Urinary bladder (tissue), 4 donors: ENCODE results near the gene GHSR. TPM values are rescaled to one million over a fixed set of nuclear protein-coding genes. Genes with fewer than 3 reads are reported as not detected.

Source experiments
- DNase-seq: peaks from one replicate; pipeline ENCODE4 v3.0.0-alpha.2; 2015; ENCODE audit errors: extremely low spot score
- H3K27ac ChIP-seq: one replicate; pipeline ENCODE4 v1.5.1; 2013; ENCODE audit warnings: low read depth, mild to moderate bottlenecking, moderate library complexity
- H3K36me3 ChIP-seq: one replicate; pipeline ENCODE4 v1.6.1; 2013; ENCODE audit warnings: mild to moderate bottlenecking, moderate library complexity; ENCODE audit not compliant: insufficient read depth
- H3K4me1 ChIP-seq: one replicate; pipeline ENCODE4 v1.6.1; 2013; ENCODE audit warnings: mild to moderate bottlenecking, moderate library complexity; ENCODE audit not compliant: insufficient read depth
- H3K4me3 ChIP-seq: one replicate; pipeline ENCODE4 v1.5.1; 2013; ENCODE audit warnings: low read depth, low read length
- WGBS: extraction: QIAGEN DNeasy Blood & Tissue Kit; methylation state at CpG from one replicate; pipeline ENCODE4 v1.1.7; 2013; 5-methylcytosine and 5-hydroxymethylcytosine counted together
- polyA plus RNA-seq: library from polyadenylated mRNA; stranded (reverse); fragments of 200-250 nt; gene quantifications from one replicate; pipeline ENCODE4 v1.2.3, GENCODE V29; 2013
- total RNA-seq: library from RNA; depleted of rRNA; stranded (reverse); fragments of >200 nt; gene quantifications from one replicate; pipeline ENCODE4 v1.2.3, GENCODE V29; 2014
- donor health status: healthy with polysubstance abuse.
- donor health status: healthy.

The GHSR gene
- total and polyA plus RNA-seq, 2 donors, result not detected

GRCh38 chr3:172404237-172404962 is 43.9 kb downstream of the GHSR start:
- 59% methylated on average over 12 of the region's 12 CpGs for WGBS
- H3K4me3 ChIP-seq, result no peak overlapping the region

GRCh38 chr3:172402892-172403643 is 45.2 kb downstream of the GHSR start:
- no peak for DNase-seq
- 91% methylated on average over 8 of the region's 8 CpGs for WGBS
- H3K27ac ChIP-seq, result no peak overlapping the region
- H3K36me3 ChIP-seq, result peaks cover 1% of the 10 kb centered on the region
- H3K4me1 ChIP-seq, result no peaks in the 10 kb centered on the region
- H3K4me3 ChIP-seq, result no peak overlapping the region

More at GRCh38 chr3:172404237-172404962, 43.9 kb downstream of the GHSR start:
- Histone ChIP-seq H3K4me1 (no peaks in the 10 kb centered on the region), H3K36me3 (peaks cover 1% of the 10 kb centered on the region), H3K27ac (no peak overlapping the region)
- DNase-seq, result no peak

- Histone ChIP-seq H3K4me3 (no peak overlapping the region), H3K4me1 (no peaks in the 10 kb centered on the region), H3K36me3 (peaks cover 1% of the 10 kb centered on the region), H3K27ac (no peak overlapping the region)
- DNase-seq, result no peak
- 73% methylated on average over 2 of the region's 2 CpGs for WGBS
These were observed 46.2 kb downstream of the GHSR start for GRCh38 chr3:172402090-172402489.

- H3K36me3 ChIP-seq, result peaks cover 1% of the 10 kb centered on the region
- no peak overlapping the region for H3K27ac ChIP-seq
- DNase-seq, result no peak
- 94% methylated on average over 4 of the region's 4 CpGs for whole genome bisulfite sequencing
- no peak overlapping the region for H3K4me3 ChIP-seq
- no peaks in the 10 kb centered on the region for H3K4me1 ChIP-seq
These were observed 49.8 kb downstream of the GHSR start for GRCh38 chr3:172398484-172398883.

GRCh38 chr3:172397716-172398405 is 50.4 kb downstream of the GHSR start:
- 34% methylated on average over 1 of the region's 1 CpG for WGBS
- no peak overlapping the region for H3K27ac ChIP-seq
- no peak for DNase-seq

GRCh38 chr3:172396400-172396799 is 51.9 kb downstream of the GHSR start:
- no peak overlapping the region for H3K4me3 ChIP-seq
- 86% methylated on average over 7 of the region's 7 CpGs for WGBS

More at GRCh38 chr3:172397716-172398405, 50.4 kb downstream of the GHSR start:
- Histone ChIP-seq H3K4me3 (no peak overlapping the region), H3K4me1 (no peaks in the 10 kb centered on the region), H3K36me3 (peaks cover 1% of the 10 kb centered on the region)

GRCh38 chr3:172394692-172395091 is 53.6 kb downstream of the GHSR start:
- Histone ChIP-seq H3K27ac (no peak overlapping the region), H3K4me1 (no peaks in the 10 kb centered on the region), H3K4me3 (no peak overlapping the region), H3K36me3 (peaks cover 1% of the 10 kb centered on the region)
- WGBS, result 95% methylated on average over 2 of the region's 2 CpGs
- DNase-seq, result no peak

More at GRCh38 chr3:172396400-172396799, 51.9 kb downstream of the GHSR start:
- Histone ChIP-seq H3K36me3 (peaks cover 1% of the 10 kb centered on the region), H3K27ac (no peak overlapping the region), H3K4me1 (no peaks in the 10 kb centered on the region)
- DNase-seq, result no peak

Other genes with a start within 250 kb of the GHSR start
- gene TNFSF10, start 75.0 kb upstream of the GHSR start, total RNA-seq, result 74.0 TPM
- 29.4 TPM for gene TNFSF10, start 75.0 kb upstream of the GHSR start, polyA plus RNA-seq